Testis (tissue), 2 donors: ENCODE measurements around the gene CA11.

Source experiments
- CTCF ChIP-seq, 3 experiments: fragments of 450-650 bp in 2 of 3; fragments of 200-600 bp in 1 of 3; sonication (generic) in 1 of 3; IDR thresholded peaks; one replicate each; pipeline ENCODE4 v1.5.1; 2016 to 2019; ENCODE audit warnings: antibody characterized with exemption in 3 of 3, mild to moderate bottlenecking in 2 of 3, moderate library complexity in 1 of 3
- POLR2A ChIP-seq: fragments of 450-650 bp; IDR thresholded peaks from one replicate; pipeline ENCODE4 v1.6.1; 2017; ENCODE audit warnings: antibody characterized with exemption, mild to moderate bottlenecking, moderate library complexity

- TF ChIP-seq POLR2A = no peak
- TF ChIP-seq CTCF (IDR thresholded peaks at IDR 0.05) = no peak
Measured at GRCh38 chr19:48627201-48627864, 18.7 kb downstream of the CA11 start.
